IPS DF 6.9 (cell line): Measurements from ENCODE around the gene ASAP2.

Experiments used
- DNase-seq: peaks from one replicate; pipeline ENCODE4 v3.0.0-alpha.2; 2013; ENCODE audit warnings: low read depth, low spot score
- H3K27ac ChIP-seq: one replicate; pipeline ENCODE4 v1.5.1; 2013; ENCODE audit warnings: low read length, control low read depth
- H3K27me3 ChIP-seq: 2 replicates; pipeline ENCODE4 v1.6.1; 2013; ENCODE audit warnings: mild to moderate bottlenecking, low read length; ENCODE audit not compliant: control insufficient read depth, insufficient read depth
- H3K36me3 ChIP-seq: 2 replicates; pipeline ENCODE4 v1.6.1; 2013; ENCODE audit warnings: low read length; ENCODE audit not compliant: control insufficient read depth, insufficient read depth
- H3K4me1 ChIP-seq: 2 replicates; pipeline ENCODE4 v1.6.1; 2013; ENCODE audit warnings: low read length; ENCODE audit not compliant: control insufficient read depth, insufficient read depth
- H3K4me3 ChIP-seq: 2 replicates; pipeline ENCODE4 v1.5.1; 2013; ENCODE audit warnings: mild to moderate bottlenecking, low read length
- H3K9me3 ChIP-seq: 2 replicates; pipeline ENCODE4 v1.6.1; 2013; ENCODE audit warnings: low read length, inconsistent platforms; ENCODE audit not compliant: control insufficient read depth, insufficient read depth
- WGBS: extraction: QIAGEN DNeasy Blood & Tissue Kit; methylation state at CpG from one replicate; pipeline ENCODE4 v1.1.7; 2013; ENCODE audit warnings: mixed read lengths, missing lambda C conversion rate; ENCODE audit not compliant: insufficient read length, insufficient coverage; 5-methylcytosine and 5-hydroxymethylcytosine counted together

The ASAP2 gene

DNA sequence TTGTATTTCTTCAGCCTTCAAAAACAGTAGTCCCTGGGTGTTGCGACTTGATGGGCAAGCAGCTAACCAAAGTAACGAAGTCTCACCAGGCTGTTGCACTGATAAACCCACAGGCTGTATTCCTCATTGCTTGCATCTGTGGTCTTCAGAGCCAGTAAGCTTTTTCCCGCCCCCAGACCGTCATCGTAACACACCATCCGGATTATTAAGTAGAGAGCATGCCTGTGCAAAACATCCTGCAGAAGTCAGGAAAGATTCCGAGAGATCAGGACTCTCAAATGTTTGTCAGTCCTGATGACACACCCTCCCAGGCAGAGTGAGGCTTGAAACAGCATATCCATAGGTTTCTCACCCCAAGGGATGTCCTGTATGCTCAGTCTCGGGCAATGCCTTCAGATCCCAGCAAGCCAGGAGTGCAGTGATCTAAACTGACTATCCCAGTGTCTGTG, 200.8 kb downstream of the ASAP2 start:
- H3K4me3 ChIP-seq = no peak overlapping the region
- H3K36me3 ChIP-seq = no peaks in the 10 kb centered on the region; the same call in 1 of the 2 replicates
- no peaks in the 10 kb centered on the region for H3K27me3 ChIP-seq
- no CpG with 5 or more reads among the region's 8 CpGs for WGBS
- H3K9me3 ChIP-seq = no peaks in the 10 kb centered on the region
- no peaks in the 10 kb centered on the region for H3K4me1 ChIP-seq
- no peak overlapping the region for H3K27ac ChIP-seq
- DNase-seq = no peak

DNA sequence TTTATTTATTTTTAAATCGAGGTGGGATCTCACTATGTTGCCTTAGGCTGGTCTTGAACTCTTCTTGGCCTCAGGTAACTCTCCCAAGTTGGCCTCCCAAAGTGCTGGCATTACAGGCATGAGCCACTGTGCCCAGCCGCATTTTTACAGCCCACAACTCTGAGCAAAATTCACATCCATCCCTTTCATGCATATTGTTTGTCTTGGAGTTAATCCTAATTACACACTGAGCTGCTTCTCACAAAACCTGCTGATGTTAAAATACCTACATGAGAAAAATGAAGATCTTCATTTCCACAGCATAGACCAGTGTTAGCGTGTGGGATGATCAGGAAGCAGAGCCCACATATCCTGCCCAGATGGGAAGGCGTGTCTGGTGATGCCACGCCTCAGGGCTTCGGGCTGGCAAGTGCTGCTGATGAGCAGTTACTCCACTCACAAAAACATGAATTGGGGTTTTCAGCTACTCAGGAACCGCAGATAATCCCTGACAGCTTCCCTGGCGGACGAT, 202.1 kb downstream of the ASAP2 start:
- Histone ChIP-seq H3K27ac (no peak overlapping the region), H3K36me3 (no peaks in the 10 kb centered on the region; the same call in 1 of the 2 replicates), H3K4me1 (no peaks in the 10 kb centered on the region), H3K27me3 (no peaks in the 10 kb centered on the region), H3K9me3 (no peaks in the 10 kb centered on the region), H3K4me3 (no peak overlapping the region)
- DNase-seq = no peak
- WGBS = no CpG with 5 or more reads among the region's 9 CpGs

DNA sequence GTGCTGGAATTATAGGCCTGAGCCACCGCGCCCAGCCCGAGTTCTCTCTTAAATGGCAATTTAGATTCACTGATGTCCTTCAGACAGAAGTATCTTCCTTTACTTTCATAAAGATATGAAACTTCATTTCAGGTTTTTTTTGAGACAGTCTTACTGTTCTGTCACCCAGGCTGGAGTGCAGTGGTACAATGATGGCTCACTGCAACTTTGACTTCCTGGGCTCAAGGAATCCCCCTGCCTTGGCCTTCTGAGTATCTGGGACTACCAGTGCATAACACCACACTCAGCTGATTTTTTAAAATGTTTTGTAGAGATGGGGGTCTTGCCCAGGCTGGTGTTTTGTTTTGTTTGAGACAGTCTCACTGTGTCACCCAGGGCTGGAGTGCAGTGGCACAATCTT, 203.5 kb downstream of the ASAP2 start:
- no peaks in the 10 kb centered on the region for H3K4me1 ChIP-seq
- no peak for DNase-seq
- WGBS = no CpG with 5 or more reads among the region's 3 CpGs
- no peak overlapping the region for H3K4me3 ChIP-seq
- H3K27me3 ChIP-seq = no peaks in the 10 kb centered on the region
- no peaks in the 10 kb centered on the region; the same call in 1 of the 2 replicates for H3K36me3 ChIP-seq
- no peaks in the 10 kb centered on the region for H3K9me3 ChIP-seq
- H3K27ac ChIP-seq = no peak overlapping the region

DNA sequence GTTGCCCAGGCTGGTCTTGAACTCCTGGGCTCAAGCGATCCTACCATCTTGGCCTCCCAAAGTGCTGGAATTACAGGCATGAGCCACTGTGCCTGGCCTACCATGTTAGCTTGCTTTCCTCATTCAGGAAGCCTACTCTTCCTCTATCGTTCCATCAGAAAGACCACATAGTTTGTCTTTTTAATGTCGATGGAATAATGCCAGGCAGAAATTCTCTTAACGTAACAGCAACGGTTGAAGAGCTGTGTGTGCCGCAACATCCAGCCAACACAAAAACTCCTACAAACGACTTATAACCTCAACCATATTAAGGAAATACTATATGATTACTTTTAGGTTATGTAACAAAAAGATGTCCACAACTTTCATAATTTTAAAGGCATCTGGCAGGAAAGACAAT, 206.2 kb downstream of the ASAP2 start:
- no peaks in the 10 kb centered on the region; the same call in 1 of the 2 replicates for H3K36me3 ChIP-seq
- no peak overlapping the region for H3K4me3 ChIP-seq
- no peaks in the 10 kb centered on the region for H3K9me3 ChIP-seq
- DNase-seq = no peak
- no CpG with 5 or more reads among the region's 7 CpGs for WGBS
- H3K27me3 ChIP-seq = no peaks in the 10 kb centered on the region
- no peak overlapping the region for H3K27ac ChIP-seq
- H3K4me1 ChIP-seq = no peaks in the 10 kb centered on the region

DNA sequence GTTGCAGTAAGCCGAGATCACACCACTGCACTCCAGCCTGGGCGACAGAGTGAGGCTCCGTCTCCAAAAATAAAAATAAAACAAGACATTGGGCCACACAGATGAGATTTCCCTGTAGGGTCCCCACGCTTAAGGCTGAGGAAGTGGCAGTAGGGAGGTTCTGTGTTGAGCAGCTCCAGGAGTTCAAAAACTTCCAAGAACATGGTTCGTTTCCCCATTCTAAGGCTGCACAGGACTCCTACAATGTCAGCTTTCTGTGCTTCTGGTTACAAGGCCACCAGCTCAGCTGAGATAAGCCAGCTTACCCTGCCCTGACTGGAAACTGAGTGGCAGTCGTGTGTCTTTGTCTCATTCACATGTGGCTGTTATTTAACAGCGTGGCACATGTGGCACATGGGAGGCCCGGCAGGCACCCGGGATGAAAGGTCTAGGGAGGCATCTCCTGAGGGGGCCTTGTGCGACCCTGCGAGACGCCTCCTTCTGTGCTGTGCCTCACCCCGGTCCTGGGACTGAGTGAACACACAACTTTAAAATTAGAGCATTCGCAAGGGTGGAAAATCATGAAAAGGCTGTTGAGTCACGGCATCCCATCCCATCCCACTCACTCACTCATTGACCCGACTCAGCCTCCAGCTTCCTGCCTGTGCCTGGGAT, 209.0 kb downstream of the ASAP2 start:
- Histone ChIP-seq H3K4me3 (no peak overlapping the region), H3K9me3 (no peaks in the 10 kb centered on the region), H3K4me1 (no peaks in the 10 kb centered on the region), H3K27ac (no peak overlapping the region), H3K36me3 (no peaks in the 10 kb centered on the region; the same call in 1 of the 2 replicates), H3K27me3 (no peaks in the 10 kb centered on the region)
- DNase-seq = no peak
- WGBS = no CpG with 5 or more reads among the region's 16 CpGs

DNA sequence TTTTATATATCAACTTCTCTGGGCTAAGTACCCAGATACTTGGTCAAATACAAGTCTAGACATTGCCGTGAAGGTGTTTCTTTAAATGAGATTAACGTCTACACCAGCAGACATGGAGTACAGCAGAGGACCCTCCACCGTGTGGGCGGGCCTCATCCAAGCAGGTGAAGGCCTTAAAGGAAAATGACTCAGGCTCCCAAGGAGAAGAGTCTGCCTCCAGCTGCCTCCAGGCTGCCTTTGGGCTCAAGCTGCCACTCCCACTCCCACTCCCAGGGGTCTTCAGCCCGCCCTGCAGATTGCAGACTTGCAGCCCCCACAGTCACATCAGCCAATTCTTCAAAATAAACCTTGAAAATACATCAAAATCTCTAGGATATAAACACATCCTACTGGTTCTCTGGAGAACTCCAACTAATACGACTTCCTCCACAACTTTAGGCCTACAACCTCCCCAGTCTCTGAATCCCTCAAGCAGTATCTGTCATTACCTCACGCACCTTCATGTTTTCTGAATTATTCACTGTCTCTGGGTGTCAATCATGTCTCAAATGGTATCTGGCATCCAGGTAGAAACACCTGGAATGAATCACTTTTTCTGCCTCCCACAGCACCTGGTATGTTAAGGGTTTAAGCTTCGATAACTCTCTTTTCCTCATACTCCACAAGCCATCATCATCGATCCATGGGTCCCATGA, 209.8 kb downstream of the ASAP2 start:
- H3K27ac ChIP-seq = no peak overlapping the region
- no peak overlapping the region for H3K4me3 ChIP-seq
- no CpG with 5 or more reads among the region's 9 CpGs for WGBS
- H3K27me3 ChIP-seq = no peaks in the 10 kb centered on the region
- no peaks in the 10 kb centered on the region; the same call in 1 of the 2 replicates for H3K36me3 ChIP-seq
- no peaks in the 10 kb centered on the region for H3K4me1 ChIP-seq
- no peaks in the 10 kb centered on the region for H3K9me3 ChIP-seq
- no peak for DNase-seq

DNA sequence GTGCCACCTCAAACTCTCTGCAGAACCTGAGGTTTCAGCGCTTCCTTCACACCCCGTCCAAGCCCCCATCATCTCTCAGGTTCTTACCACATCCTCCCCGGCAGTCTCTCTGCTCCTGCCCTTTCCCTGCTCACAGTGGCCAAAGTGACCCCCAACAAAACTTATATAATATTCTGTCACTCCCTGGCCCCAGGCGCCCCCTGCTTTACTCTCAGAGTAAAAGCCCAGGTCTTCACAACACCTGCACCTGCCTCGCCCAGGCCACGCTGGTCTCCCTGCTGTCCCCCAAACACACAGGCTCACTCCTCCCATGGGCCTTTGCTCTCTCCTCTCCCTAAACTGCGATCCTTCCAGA, 210.3 kb downstream of the ASAP2 start:
- H3K27ac ChIP-seq = no peak overlapping the region
- no peak for DNase-seq
- WGBS = no CpG with 5 or more reads among the region's 7 CpGs
- H3K36me3 ChIP-seq = no peaks in the 10 kb centered on the region; the same call in 1 of the 2 replicates
- H3K4me1 ChIP-seq = no peaks in the 10 kb centered on the region
- no peaks in the 10 kb centered on the region for H3K27me3 ChIP-seq
- H3K9me3 ChIP-seq = no peaks in the 10 kb centered on the region
- H3K4me3 ChIP-seq = no peak overlapping the region

DNA sequence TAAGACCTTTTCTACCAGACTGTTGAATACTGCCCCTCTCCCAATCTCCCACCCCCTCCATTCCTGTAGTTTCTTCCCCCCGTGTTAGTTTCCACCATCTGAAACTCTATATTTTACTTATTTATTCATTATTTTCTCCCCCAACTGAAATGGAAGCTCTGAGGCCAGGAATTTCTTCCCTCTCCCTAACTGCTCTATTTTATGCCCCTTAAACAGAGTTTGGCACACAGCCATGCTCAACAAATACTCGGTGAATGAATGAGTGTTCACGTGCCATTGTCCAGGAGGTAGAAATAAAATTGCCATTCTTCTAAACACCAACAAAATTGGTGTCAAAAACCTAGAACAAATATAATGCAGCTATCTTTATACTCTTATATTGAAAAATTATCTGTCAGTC, 211.1 kb downstream of the ASAP2 start:
- Histone ChIP-seq H3K27ac (no peak overlapping the region), H3K9me3 (no peaks in the 10 kb centered on the region), H3K36me3 (no peaks in the 10 kb centered on the region; the same call in 1 of the 2 replicates), H3K4me1 (peaks cover 2% of the 10 kb centered on the region; the same call in 1 of the 2 replicates), H3K4me3 (no peak overlapping the region), H3K27me3 (no peaks in the 10 kb centered on the region)
- DNase-seq = no peak
- WGBS = no CpG with 5 or more reads among the region's 3 CpGs

DNA sequence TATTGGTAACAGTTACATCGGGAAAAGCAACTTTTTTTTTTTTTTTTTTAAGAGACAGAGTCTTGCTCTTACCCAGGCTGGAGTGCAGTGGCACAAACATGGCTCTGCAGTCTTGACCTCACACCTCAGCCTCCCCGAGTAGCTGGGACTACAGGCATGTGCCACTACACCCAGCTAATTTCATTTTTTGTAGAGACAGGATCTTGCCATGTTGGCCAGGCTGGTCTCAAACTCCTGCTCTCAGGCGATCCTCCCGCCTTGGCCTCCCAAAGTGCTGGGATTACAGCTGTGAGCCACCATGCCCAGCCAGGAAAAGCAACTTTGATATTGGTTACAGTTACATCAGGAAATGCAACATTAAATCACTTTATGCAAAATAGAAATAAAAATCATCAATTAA, 212.1 kb downstream of the ASAP2 start:
- Histone ChIP-seq H3K4me1 (peaks cover 2% of the 10 kb centered on the region; the same call in 1 of the 2 replicates), H3K27me3 (no peaks in the 10 kb centered on the region), H3K4me3 (no peak overlapping the region), H3K36me3 (no peaks in the 10 kb centered on the region; the same call in 1 of the 2 replicates), H3K9me3 (no peaks in the 10 kb centered on the region), H3K27ac (no peak overlapping the region)
- no CpG with 5 or more reads among the region's 4 CpGs for WGBS
- DNase-seq = no peak

DNA sequence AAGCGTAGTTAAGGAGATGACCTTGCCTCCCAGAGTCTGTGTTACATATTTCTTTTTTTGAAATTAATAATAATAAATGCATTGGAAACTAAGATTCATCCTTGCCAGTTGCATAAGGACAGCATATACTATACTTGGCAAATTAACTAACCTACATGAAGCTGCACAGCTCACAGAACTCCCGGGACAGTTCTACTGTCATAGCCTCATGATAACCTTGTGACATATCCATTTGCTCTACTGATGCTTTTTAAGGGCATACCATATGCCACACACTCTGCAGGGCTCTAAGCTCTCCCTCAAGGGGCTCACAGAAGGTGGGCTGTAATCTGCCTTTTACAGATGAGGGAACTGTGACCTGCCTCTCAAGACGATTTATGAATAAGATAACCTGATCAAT, 212.9 kb downstream of the ASAP2 start:
- no peaks in the 10 kb centered on the region for H3K9me3 ChIP-seq
- DNase-seq = no peak

More for the DNA sequence above, 212.9 kb downstream of the ASAP2 start:
- peaks cover 2% of the 10 kb centered on the region; the same call in 1 of the 2 replicates for H3K4me1 ChIP-seq
- H3K27ac ChIP-seq = no peak overlapping the region
- H3K27me3 ChIP-seq = no peaks in the 10 kb centered on the region
- H3K4me3 ChIP-seq = no peak overlapping the region
- WGBS = no CpG with 5 or more reads among the region's 3 CpGs
- H3K36me3 ChIP-seq = no peaks in the 10 kb centered on the region; the same call in 1 of the 2 replicates
